ENCODE measurements around the gene LILRA2.

DNA sequence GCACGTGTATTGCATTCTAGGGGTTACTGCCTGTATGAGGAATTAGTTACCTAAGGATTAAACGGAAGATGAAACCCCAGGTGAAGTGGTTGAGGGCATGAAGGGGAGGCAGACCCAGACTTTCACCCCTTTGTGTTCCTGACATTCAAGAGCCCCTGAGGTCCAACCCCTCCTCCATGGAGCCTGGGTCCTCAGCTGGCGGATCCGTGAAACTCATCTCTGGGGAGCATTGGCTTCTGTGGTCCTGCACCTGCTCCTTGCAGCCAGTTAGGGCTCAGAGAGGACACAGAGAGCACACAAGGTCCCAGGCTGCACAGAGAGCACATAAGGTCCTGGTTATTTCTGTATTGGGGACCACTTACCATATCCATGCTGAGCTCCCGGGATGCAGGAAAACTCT is 12.8 kb downstream of the LILRA2 start:
- TF ChIP-seq EZH2 (IDR thresholded peaks at IDR 0.05; ENCODE audit: borderline replicate concordance, low read length): no peak
- TF ChIP-seq, protein P1, sequence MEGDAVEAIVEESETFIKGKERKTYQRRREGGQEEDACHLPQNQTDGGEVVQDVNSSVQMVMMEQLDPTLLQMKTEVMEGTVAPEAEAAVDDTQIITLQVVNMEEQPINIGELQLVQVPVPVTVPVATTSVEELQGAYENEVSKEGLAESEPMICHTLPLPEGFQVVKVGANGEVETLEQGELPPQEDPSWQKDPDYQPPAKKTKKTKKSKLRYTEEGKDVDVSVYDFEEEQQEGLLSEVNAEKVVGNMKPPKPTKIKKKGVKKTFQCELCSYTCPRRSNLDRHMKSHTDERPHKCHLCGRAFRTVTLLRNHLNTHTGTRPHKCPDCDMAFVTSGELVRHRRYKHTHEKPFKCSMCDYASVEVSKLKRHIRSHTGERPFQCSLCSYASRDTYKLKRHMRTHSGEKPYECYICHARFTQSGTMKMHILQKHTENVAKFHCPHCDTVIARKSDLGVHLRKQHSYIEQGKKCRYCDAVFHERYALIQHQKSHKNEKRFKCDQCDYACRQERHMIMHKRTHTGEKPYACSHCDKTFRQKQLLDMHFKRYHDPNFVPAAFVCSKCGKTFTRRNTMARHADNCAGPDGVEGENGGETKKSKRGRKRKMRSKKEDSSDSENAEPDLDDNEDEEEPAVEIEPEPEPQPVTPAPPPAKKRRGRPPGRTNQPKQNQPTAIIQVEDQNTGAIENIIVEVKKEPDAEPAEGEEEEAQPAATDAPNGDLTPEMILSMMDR (conservative IDR thresholded peaks at IDR 0.05 in 1 of 2, IDR thresholded peaks at IDR 0.05 in 1 of 2; ENCODE audit: extremely low read depth in 1 of 2, insufficient read depth in 1 of 2, low read depth in 1 of 2, low read length in 2 of 2): no peak
